Measurements from ENCODE around the gene SAMD11.

Gene SAMD11

DNA sequence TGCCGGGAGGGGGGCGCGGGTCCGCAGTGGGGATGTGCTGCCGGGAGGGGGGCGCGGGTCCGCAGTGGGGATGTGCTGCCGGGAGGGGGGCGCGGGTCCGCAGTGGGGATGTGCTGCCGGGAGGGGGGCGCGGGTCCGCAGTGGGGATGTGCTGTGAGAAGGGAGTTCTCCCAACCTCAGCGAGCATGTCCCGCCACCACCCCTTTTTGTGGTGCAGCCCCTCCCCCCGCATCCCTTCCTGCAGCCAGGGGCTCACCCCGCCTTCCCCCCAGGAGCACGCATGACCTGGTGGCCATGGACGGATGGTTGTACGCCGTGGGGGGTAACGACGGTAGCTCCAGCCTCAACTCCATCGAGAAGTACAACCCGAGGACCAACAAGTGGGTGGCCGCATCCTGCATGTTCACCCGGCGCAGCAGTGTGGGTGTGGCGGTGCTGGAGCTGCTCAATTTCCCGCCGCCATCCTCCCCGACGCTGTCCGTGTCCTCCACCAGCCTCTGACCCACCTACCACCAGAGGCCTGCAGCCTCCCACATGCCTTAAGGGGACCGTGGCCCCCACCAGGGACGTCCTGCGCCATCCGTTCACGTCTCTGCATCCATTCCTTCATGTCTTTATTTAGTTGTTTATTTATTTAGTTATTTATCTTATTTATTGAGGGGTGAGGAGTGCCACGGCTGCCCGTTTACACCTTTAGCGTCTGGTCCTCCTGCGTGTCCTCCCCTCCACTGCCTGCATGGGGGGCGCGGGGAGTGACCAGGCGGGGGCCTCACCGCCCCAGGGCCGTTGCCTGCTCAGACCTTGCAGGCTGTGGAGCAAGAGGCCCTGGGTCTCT is 41.2 kb downstream of the SAMD11 start:
- H3K4me1 ChIP-seq (ENCODE audit: control insufficient read depth in 1 of 2, insufficient read depth in 2 of 2, low read length in 2 of 2) = peaks cover 7 to 23% of the 10 kb centered on the region in 2 donors
- H3K4me3 ChIP-seq (ENCODE audit: low read depth in 1 of 2, low read length in 2 of 2) = no peak overlapping the region
- no peaks in the 10 kb centered on the region for H3K9me3 ChIP-seq (ENCODE audit: control insufficient read depth in 1 of 2, low read length in 2 of 2)
- H3K27me3 ChIP-seq (ENCODE audit: control insufficient read depth in 1 of 2, insufficient read depth in 2 of 2, low read length in 2 of 2) = peaks cover 19% of the 10 kb centered on the region in 2 donors
- H3K36me3 ChIP-seq (ENCODE audit: control insufficient read depth in 1 of 2, insufficient read depth in 2 of 2, low read length in 2 of 2) = no peaks in the 10 kb centered on the region
- no peak overlapping the region for H3K9ac ChIP-seq (ENCODE audit: low read depth in 1 of 2, low read length in 2 of 2)
- no peak overlapping the region for H3K27ac ChIP-seq (ENCODE audit: low read depth, low read length)

DNA sequence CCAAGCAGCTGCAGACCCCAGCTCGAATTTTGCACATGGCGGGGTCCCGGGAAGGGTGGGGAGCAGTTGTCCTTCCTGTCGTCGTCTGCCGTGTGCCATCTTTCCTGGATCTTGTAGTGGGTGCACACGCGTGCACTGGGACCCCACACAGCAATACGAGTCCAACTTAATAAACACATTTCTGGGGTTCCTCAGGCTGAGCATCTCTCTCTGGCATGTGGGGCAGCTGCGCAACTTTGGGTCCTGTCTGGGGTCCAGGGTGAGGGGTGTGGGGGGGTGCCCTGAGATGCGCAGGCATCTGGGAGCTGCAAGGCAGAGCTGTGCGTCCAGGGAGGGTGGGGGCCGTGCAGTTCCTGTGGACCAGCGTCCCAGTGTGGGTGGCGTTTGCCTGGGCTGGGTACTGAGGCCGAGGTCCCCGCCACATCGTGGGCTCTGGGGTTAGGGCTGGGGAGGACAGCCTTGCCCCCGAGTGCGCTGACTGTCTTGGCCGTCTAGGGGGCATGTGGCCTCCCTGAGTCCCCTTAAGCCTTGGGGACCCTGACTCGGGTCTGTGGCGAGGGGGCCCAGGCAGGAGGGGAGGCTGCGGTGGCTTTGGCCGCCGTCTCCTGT is 41.9 kb downstream of the SAMD11 start:
- peak overlapping the region in 1 of 2 donors; percentile 52 for H3K9ac ChIP-seq (ENCODE audit: low read depth in 1 of 2, low read length in 2 of 2)

DNA sequence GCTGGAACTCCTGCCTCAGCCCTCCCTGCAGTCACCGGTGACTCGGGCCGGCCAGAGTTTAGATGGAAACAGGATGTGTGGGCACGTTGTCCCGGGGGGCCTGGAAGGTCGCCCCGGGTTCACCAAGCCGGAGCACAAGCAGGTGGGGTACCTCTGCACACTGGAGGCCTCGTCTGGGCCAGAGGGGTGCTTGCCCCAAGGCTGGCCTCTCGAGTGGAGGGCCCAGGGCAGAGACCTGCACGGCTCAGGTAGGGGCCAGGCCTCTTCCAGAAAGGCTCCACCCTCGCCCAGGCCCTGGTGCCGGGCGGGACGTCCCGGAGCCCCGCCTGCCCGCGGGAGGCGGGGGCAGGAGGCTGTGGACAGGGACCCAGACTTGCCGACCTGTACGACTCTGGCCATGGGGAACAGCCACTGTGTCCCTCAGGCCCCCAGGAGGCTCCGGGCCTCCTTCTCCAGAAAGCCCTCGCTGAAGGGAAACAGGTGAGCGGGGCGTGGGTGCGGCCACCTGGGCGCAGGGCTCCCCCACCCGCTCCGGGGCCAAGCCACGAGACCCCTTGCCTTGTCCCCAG is 42.5 kb downstream of the SAMD11 start, which contains the start of gene PLEKHN1:
TSS of gene PLEKHN1 (plus strand) at position 348 of the 569 bp plus-strand sequence. CDS start at position 398, 50 bp downstream.
- Histone ChIP-seq H3K9ac (ENCODE audit: low read depth in 1 of 2, low read length in 2 of 2) (peak within 1 kb of the TSS; percentile 52 to 65), H3K4me3 (ENCODE audit: low read depth in 1 of 2, low read length in 2 of 2) (peak within 1 kb of the TSS; percentile 68 to 71), H3K9me3 (ENCODE audit: control insufficient read depth in 1 of 2, low read length in 2 of 2) (no peaks in the 10 kb centered on the region), H3K27me3 (ENCODE audit: control insufficient read depth in 1 of 2, insufficient read depth in 2 of 2, low read length in 2 of 2) (peaks cover 20 to 22% of the 10 kb centered on the region in 2 donors), H3K36me3 (ENCODE audit: control insufficient read depth in 1 of 2, insufficient read depth in 2 of 2, low read length in 2 of 2) (no peaks in the 10 kb centered on the region), H3K4me1 (ENCODE audit: control insufficient read depth in 1 of 2, insufficient read depth in 2 of 2, low read length in 2 of 2) (peaks cover 7 to 22% of the 10 kb centered on the region in 2 donors), H3K27ac (ENCODE audit: low read depth, low read length) (peak within 1 kb of the TSS; percentile 73)

More for the DNA sequence above, 41.9 kb downstream of the SAMD11 start:
- no peak overlapping the region for H3K27ac ChIP-seq (ENCODE audit: low read depth, low read length)
- H3K4me1 ChIP-seq (ENCODE audit: control insufficient read depth in 1 of 2, insufficient read depth in 2 of 2, low read length in 2 of 2) = peaks cover 7 to 23% of the 10 kb centered on the region in 2 donors
- no peaks in the 10 kb centered on the region for H3K36me3 ChIP-seq (ENCODE audit: control insufficient read depth in 1 of 2, insufficient read depth in 2 of 2, low read length in 2 of 2)
- no peaks in the 10 kb centered on the region for H3K9me3 ChIP-seq (ENCODE audit: control insufficient read depth in 1 of 2, low read length in 2 of 2)
- H3K4me3 ChIP-seq (ENCODE audit: low read depth in 1 of 2, low read length in 2 of 2) = no peak overlapping the region
- H3K27me3 ChIP-seq (ENCODE audit: control insufficient read depth in 1 of 2, insufficient read depth in 2 of 2, low read length in 2 of 2) = peaks cover 19% of the 10 kb centered on the region in 2 donors

DNA sequence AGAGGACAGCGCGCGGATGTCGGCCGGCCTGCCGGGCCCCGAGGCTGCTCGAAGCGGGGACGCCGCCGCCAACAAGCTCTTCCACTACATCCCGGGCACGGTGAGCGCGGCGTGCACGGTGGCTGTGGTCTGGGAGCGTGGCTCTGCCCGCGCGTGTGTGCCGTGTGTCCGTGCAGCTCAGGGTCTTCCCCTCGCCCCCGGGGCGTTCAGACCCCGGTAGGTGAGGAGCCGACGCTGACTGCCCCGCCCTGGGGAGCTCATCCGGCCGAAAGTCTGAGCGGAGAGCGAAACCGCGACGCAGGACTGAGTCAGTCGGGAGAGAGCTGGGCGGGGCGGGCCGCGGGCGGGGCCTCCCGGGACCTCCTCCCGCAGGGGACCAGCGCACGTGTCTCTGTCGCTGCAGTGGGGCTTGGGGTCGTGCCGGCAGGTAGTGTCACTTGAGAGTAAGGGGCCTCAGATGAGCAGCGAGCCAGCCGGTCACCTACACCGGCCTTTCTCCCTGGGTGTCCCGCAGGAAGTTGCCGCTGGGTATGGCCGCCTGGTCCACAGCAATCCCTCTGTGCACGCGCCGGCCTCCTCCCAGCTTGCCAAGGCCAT is 43.1 kb downstream of the SAMD11 start:
- Histone ChIP-seq H3K36me3 (ENCODE audit: control insufficient read depth in 1 of 2, insufficient read depth in 2 of 2, low read length in 2 of 2) (no peaks in the 10 kb centered on the region), H3K9me3 (ENCODE audit: control insufficient read depth in 1 of 2, low read length in 2 of 2) (no peaks in the 10 kb centered on the region), H3K4me3 (ENCODE audit: low read depth in 1 of 2, low read length in 2 of 2) (peak overlapping the region; percentile 68 to 71), H3K4me1 (ENCODE audit: control insufficient read depth in 1 of 2, insufficient read depth in 2 of 2, low read length in 2 of 2) (peaks cover 7 to 17% of the 10 kb centered on the region in 2 donors), H3K27ac (ENCODE audit: low read depth, low read length) (peak overlapping the region; percentile 73), H3K27me3 (ENCODE audit: control insufficient read depth in 1 of 2, insufficient read depth in 2 of 2, low read length in 2 of 2) (peaks cover 26 to 28% of the 10 kb centered on the region in 2 donors), H3K9ac (ENCODE audit: low read depth in 1 of 2, low read length in 2 of 2) (peak overlapping the region; percentile 52 to 65)

DNA sequence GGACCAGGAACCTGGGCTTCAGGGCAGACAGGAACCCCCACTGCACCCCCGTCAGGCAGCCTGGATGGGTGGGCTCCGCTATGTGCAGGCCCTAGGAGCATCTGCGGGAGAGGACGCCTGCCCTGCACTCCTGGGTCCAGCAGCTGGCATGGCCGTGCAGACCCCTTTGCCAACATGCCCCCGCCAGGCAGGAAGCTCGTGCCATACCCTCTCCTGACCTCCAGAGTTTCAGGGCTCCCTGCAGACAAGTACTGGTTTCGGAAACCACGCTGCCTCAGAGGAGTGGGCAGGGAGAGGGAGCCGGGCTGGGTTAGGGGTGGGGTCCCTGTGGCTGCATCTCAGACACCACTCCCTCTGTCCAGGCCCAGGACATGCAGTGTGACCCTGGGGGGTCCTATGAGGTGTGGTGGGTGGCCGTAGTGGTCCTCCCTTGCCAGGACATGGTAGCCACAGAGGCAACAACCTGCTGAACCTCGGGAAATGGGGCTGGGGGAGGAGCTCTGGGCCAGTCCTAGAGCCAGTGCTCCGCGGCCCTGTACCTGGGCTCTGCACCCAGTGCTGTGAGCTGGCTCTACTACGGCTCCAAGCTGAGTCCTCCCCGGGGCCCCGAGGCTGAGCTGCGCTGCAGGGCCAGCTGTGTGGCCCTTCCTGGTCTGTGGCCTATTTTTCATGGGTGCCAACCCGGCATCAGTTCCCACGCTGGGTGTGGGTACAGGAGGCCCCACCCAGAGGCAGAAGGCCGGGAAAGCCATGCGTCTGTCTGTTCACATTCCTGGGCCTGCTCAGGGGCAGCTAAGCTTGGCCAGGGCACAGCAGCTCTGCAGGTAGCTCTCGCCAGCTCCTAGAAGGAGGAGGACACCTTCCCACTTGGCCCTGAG is 44.0 kb downstream of the SAMD11 start:
- Histone ChIP-seq H3K9me3 (ENCODE audit: control insufficient read depth in 1 of 2, low read length in 2 of 2) (no peaks in the 10 kb centered on the region), H3K36me3 (ENCODE audit: control insufficient read depth in 1 of 2, insufficient read depth in 2 of 2, low read length in 2 of 2) (no peaks in the 10 kb centered on the region), H3K4me3 (ENCODE audit: low read depth in 1 of 2, low read length in 2 of 2) (no peak overlapping the region), H3K4me1 (ENCODE audit: control insufficient read depth in 1 of 2, insufficient read depth in 2 of 2, low read length in 2 of 2) (peaks cover 7 to 17% of the 10 kb centered on the region in 2 donors), H3K9ac (ENCODE audit: low read depth in 1 of 2, low read length in 2 of 2) (no peak overlapping the region), H3K27ac (ENCODE audit: low read depth, low read length) (no peak overlapping the region), H3K27me3 (ENCODE audit: control insufficient read depth in 1 of 2, insufficient read depth in 2 of 2, low read length in 2 of 2) (peaks cover 27 to 33% of the 10 kb centered on the region in 2 donors)

DNA sequence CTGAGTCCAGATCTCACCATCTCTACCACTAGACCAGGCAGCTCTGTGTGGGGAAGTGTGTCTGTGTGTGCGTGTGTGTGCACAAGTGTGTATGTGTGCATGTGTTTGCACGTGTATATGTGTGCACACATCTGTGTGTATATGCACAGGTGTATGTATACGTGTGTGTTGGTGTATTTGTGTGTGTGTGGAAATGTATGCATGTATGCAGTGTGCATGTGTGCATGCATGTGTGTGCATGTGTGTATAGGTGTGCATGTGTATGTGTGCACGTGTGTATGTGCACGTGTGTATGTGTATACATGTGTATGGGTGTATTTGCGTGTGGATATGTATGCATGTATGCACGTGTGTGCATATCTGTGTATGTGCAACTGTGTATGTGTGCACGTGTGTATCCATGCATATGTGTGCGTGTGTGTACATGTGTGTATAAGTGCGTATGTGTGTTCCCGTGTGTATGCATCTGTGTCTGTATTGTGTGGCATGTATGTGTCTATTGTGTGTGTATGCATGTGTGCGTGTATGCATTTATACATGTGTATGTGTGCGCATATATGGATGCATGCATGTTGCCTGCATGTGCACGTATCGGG is 45.6 kb downstream of the SAMD11 start:
- Histone ChIP-seq H3K27ac (ENCODE audit: low read depth, low read length) (no peak overlapping the region), H3K27me3 (ENCODE audit: control insufficient read depth in 1 of 2, insufficient read depth in 2 of 2, low read length in 2 of 2) (peaks cover 27 to 33% of the 10 kb centered on the region in 2 donors), H3K4me1 (ENCODE audit: control insufficient read depth in 1 of 2, insufficient read depth in 2 of 2, low read length in 2 of 2) (peaks cover 7 to 17% of the 10 kb centered on the region in 2 donors), H3K4me3 (ENCODE audit: low read depth in 1 of 2, low read length in 2 of 2) (no peak overlapping the region), H3K9ac (ENCODE audit: low read depth in 1 of 2, low read length in 2 of 2) (no peak overlapping the region), H3K9me3 (ENCODE audit: control insufficient read depth in 1 of 2, low read length in 2 of 2) (no peaks in the 10 kb centered on the region), H3K36me3 (ENCODE audit: control insufficient read depth in 1 of 2, insufficient read depth in 2 of 2, low read length in 2 of 2) (no peaks in the 10 kb centered on the region)

DNA sequence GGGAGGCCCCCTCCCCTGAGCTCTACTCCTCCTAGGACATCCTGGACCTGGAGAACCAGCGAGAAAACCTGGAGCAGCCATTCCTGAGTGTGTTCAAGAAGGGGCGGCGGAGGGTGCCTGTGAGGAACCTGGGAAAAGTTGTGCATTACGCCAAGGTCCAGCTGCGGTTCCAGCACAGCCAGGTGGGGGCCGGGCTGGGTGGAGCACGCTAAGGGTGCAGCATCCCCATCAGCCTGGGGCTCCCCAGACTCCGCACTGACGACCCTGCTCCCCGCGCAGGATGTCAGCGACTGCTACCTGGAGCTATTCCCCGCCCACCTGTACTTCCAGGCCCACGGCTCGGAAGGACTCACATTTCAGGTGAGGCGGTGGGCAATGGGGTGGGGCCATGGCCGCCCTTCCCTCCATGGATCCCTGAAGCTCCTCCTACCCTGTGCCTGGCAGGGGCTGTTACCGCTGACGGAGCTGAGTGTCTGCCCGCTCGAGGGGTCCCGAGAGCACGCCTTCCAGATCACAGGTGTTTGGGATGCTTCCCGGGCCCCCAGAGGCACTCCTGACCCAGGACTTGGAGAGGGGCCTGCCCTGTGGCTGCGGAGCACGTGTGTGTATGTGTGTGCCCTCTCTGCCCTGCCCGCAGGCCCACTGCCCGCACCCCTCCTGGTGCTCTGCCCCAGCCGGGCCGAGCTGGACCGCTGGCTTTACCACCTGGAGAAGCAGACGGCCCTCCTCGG is 46.7 kb downstream of the SAMD11 start:
- Histone ChIP-seq H3K4me3 (ENCODE audit: low read depth in 1 of 2, low read length in 2 of 2) (no peak overlapping the region), H3K4me1 (ENCODE audit: control insufficient read depth in 1 of 2, insufficient read depth in 2 of 2, low read length in 2 of 2) (peaks cover 7 to 17% of the 10 kb centered on the region in 2 donors), H3K9me3 (ENCODE audit: control insufficient read depth in 1 of 2, low read length in 2 of 2) (no peaks in the 10 kb centered on the region), H3K36me3 (ENCODE audit: control insufficient read depth in 1 of 2, insufficient read depth in 2 of 2, low read length in 2 of 2) (no peaks in the 10 kb centered on the region), H3K9ac (ENCODE audit: low read depth in 1 of 2, low read length in 2 of 2) (no peak overlapping the region), H3K27me3 (ENCODE audit: control insufficient read depth in 1 of 2, insufficient read depth in 2 of 2, low read length in 2 of 2) (peaks cover 27 to 33% of the 10 kb centered on the region in 2 donors), H3K27ac (ENCODE audit: low read depth, low read length) (no peak overlapping the region)

DNA sequence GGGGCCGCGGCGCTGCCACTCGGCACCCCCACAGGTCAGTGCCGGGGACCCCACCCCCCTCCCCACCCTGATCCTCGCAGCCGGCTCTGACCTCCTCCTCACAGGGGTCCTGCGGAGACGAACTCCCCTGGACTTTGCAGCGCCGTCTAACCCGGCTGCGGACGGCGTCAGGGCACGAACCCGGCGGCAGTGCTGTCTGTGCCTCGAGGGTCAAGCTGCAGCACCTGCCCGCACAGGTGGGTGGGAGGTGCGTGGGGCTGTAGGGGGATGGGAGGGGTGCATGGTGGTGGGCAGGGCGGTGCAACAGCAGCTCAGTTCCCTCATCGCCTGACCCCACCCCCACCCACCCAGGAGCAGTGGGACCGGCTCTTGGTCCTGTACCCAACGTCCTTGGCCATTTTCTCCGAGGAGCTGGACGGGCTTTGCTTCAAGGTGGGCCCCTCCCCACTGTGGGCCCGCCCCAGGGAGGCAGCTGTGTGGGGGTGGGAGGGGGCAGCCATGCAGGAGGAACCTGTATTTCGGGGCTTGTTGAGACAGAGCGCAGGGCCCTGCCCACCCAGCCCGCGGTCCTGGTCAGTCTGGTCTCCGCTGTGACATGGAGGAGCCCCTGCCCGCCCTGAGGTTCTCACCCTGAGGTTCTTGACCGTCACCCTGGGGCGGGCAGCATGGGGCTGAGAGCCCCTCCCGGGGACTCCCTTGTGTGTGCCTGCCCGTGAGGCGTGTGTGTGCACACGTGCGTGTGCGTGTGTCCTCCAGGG is 47.4 kb downstream of the SAMD11 start:
- peaks cover 27 to 33% of the 10 kb centered on the region in 2 donors for H3K27me3 ChIP-seq (ENCODE audit: control insufficient read depth in 1 of 2, insufficient read depth in 2 of 2, low read length in 2 of 2)
- H3K36me3 ChIP-seq (ENCODE audit: control insufficient read depth in 1 of 2, insufficient read depth in 2 of 2, low read length in 2 of 2) = no peaks in the 10 kb centered on the region
- H3K4me3 ChIP-seq (ENCODE audit: low read depth in 1 of 2, low read length in 2 of 2) = no peak overlapping the region
- H3K4me1 ChIP-seq (ENCODE audit: control insufficient read depth in 1 of 2, insufficient read depth in 2 of 2, low read length in 2 of 2) = peaks cover 4 to 12% of the 10 kb centered on the region in 2 donors
- H3K9me3 ChIP-seq (ENCODE audit: control insufficient read depth in 1 of 2, low read length in 2 of 2) = no peaks in the 10 kb centered on the region
- no peak overlapping the region for H3K9ac ChIP-seq (ENCODE audit: low read depth in 1 of 2, low read length in 2 of 2)
- H3K27ac ChIP-seq (ENCODE audit: low read depth, low read length) = no peak overlapping the region
